H1 (cell line): ENCODE data around the gene NAA10. TPM values are rescaled to one million over a fixed set of nuclear protein-coding genes. Genes with fewer than 3 reads are reported as not detected.

Source experiments
- CTCF ChIA-PET: fragments of 300-600 bp; sonication (Branson Sonifier 250); formaldehyde crosslinking; loops from one replicate; lab custom pipeline; 2021; ENCODE audit not compliant: partially characterized antibody; lab: Charles Lee
- POLR2A ChIA-PET: fragments of 300-600 bp; sonication (Branson Sonifier 250); formaldehyde crosslinking; loops from one replicate; lab custom pipeline; 2021; ENCODE audit warnings: inconsistent platforms; ENCODE audit not compliant: partially characterized antibody; lab: Charles Lee
- DNase-seq, 2 experiments: peaks; one replicate each; pipeline versions ENCODE4 v3.0.0 to v3.0.0-alpha.2; 2010 to 2022; ENCODE audit warnings: low spot score in 2 of 2, low read depth in 1 of 2, mixed read lengths in 1 of 2
- FAIRE-seq: peaks from 2 replicates; lab custom pipeline; 2011; peaks lifted over from hg19 to GRCh38; lab: Jason Lieb, UNC
- H2AFZ ChIP-seq: 2 replicates; pipeline ENCODE4 v1.8.1; 2012; ENCODE audit warnings: low read length, inconsistent platforms
- H2AK5ac ChIP-seq: 2 replicates; pipeline ENCODE4 v1.6.1; 2013; ENCODE audit warnings: low read depth, low read length
- H2BK120ac ChIP-seq: replicated peaks from 2 replicates; pipeline ENCODE3; 2013; ENCODE audit warnings: low read depth, low read length, inconsistent platforms
- H2BK12ac ChIP-seq: 2 replicates; pipeline ENCODE4 v1.6.1; 2013; ENCODE audit warnings: low read depth, low read length
- H2BK15ac ChIP-seq: 2 replicates; pipeline ENCODE4 v1.6.1; 2013; ENCODE audit warnings: low read length
- H2BK20ac ChIP-seq: 2 replicates; pipeline ENCODE4 v1.6.1; 2013; ENCODE audit warnings: low read length
- H2BK5ac ChIP-seq: 2 replicates; pipeline ENCODE4 v1.6.1; 2013; ENCODE audit warnings: low read depth, low read length
- H3K14ac ChIP-seq: 2 replicates; pipeline ENCODE4 v1.6.1; 2013; ENCODE audit warnings: inconsistent platforms; ENCODE audit not compliant: insufficient read length
- H3K18ac ChIP-seq: 2 replicates; pipeline ENCODE4 v1.6.1; 2013; ENCODE audit warnings: low read length; ENCODE audit errors: extremely low read depth
- H3K23ac ChIP-seq: 2 replicates; pipeline ENCODE4 v1.6.1; 2013; ENCODE audit warnings: inconsistent platforms; ENCODE audit not compliant: insufficient read length
- H3K23me2 ChIP-seq: 2 replicates; pipeline ENCODE4 v1.6.1; 2013; ENCODE audit warnings: low read depth, low read length
- H3K27ac ChIP-seq: 2 replicates; pipeline ENCODE4 v1.6.1; 2011; ENCODE audit warnings: low read depth, low read length, inconsistent platforms
- H3K27me3 ChIP-seq, 4 experiments: replicated peaks in 1 of 4; 1 replicate in 1 of 4; 2 replicates in 3 of 4; pipeline versions ENCODE4 v1.6.1 to v1.8.1; 2011 to 2013; ENCODE audit warnings: low read length in 3 of 4, mild to moderate bottlenecking in 3 of 4, inconsistent platforms in 2 of 4, mixed read lengths in 2 of 4, moderate library complexity in 1 of 4; ENCODE audit not compliant: control insufficient read depth in 3 of 4, insufficient read depth in 3 of 4; ENCODE audit errors: extremely low read depth in 1 of 4
- H3K36me3 ChIP-seq, 4 experiments: 2 replicates each; pipeline versions ENCODE4 v1.6.1 to v1.8.1; 2011 to 2013; ENCODE audit warnings: mild to moderate bottlenecking in 4 of 4, low read length in 3 of 4, moderate library complexity in 2 of 4, control low read depth in 1 of 4, inconsistent platforms in 1 of 4; ENCODE audit not compliant: insufficient read depth in 4 of 4, control insufficient read depth in 2 of 4
- H3K4ac ChIP-seq: replicated peaks from 2 replicates; pipeline ENCODE3; 2013; ENCODE audit warnings: low read length, low read depth, mixed read lengths, inconsistent platforms; ENCODE audit not compliant: insufficient read length
- H3K4me1 ChIP-seq, 4 experiments: replicated peaks in 1 of 4; 1 replicate in 1 of 4; 2 replicates in 3 of 4; pipeline versions ENCODE4 v1.6.1 to v1.8.1; 2011 to 2013; ENCODE audit warnings: low read length in 3 of 4, inconsistent platforms in 2 of 4, mixed read lengths in 1 of 4; ENCODE audit not compliant: insufficient read depth in 4 of 4, control insufficient read depth in 3 of 4
- H3K4me2 ChIP-seq, 2 experiments: 2 replicates each; pipeline versions ENCODE4 v1.6.1 to v1.8.1; 2011 to 2013; ENCODE audit warnings: low read depth in 2 of 2, low read length in 2 of 2, control low read depth in 1 of 2, inconsistent platforms in 1 of 2, mild to moderate bottlenecking in 1 of 2; ENCODE audit not compliant: insufficient read depth in 1 of 2
- H3K4me3 ChIP-seq, 4 experiments: fragments of 200-600, 300-600 bp in 1 of 4; sonication (generic), shearing (Covaris generic), sonication (Bioruptor Twin) in 1 of 4; 2 replicates each; pipeline versions ENCODE4 v1.5.1 to v1.8.1; 2011 to 2016; ENCODE audit warnings: low read length in 4 of 4, low read depth in 3 of 4, control low read depth in 2 of 4, inconsistent platforms in 2 of 4, mild to moderate bottlenecking in 2 of 4, mixed read lengths in 1 of 4, moderate library complexity in 1 of 4; ENCODE audit not compliant: insufficient read depth in 2 of 4; ENCODE audit errors: extremely low read depth in 1 of 4
- H3K56ac ChIP-seq: replicated peaks from 2 replicates; pipeline ENCODE3; 2013; ENCODE audit warnings: low read depth, mild to moderate bottlenecking, mixed read lengths, low read length, inconsistent platforms; ENCODE audit not compliant: insufficient read length
- H3K79me1 ChIP-seq: 2 replicates; pipeline ENCODE4 v1.6.1; 2013; ENCODE audit warnings: low read depth, low read length, control low read depth
- H3K79me2 ChIP-seq, 2 experiments: 2 replicates each; pipeline versions ENCODE4 v1.6.1 to v1.8.1; 2012 to 2013; ENCODE audit warnings: low read length in 2 of 2, mild to moderate bottlenecking in 2 of 2, inconsistent platforms in 1 of 2; ENCODE audit not compliant: insufficient read depth in 2 of 2, control insufficient read depth in 1 of 2
- H3K9ac ChIP-seq, 4 experiments: replicated peaks in 1 of 4; 1 replicate in 1 of 4; 2 replicates in 3 of 4; pipeline versions ENCODE4 v1.6.1 to v1.8.1; 2011 to 2013; ENCODE audit warnings: low read depth in 3 of 4, low read length in 3 of 4, control low read depth in 2 of 4, mild to moderate bottlenecking in 2 of 4, moderate library complexity in 2 of 4, inconsistent platforms in 1 of 4; ENCODE audit errors: extremely low read depth in 1 of 4
- H3K9me3 ChIP-seq, 2 experiments: 2 replicates each; pipeline versions ENCODE4 v1.6.1 to v1.8.1; 2012 to 2013; ENCODE audit warnings: mild to moderate bottlenecking in 2 of 2, moderate library complexity in 2 of 2, control low read depth in 1 of 2, inconsistent platforms in 1 of 2, low read depth in 1 of 2, low read length in 1 of 2, mixed read lengths in 1 of 2; ENCODE audit not compliant: insufficient read depth in 2 of 2
- H4K20me1 ChIP-seq, 2 experiments: replicated peaks in 1 of 2; 2 replicates each; pipeline versions ENCODE3 to v1.8.1; 2011 to 2013; ENCODE audit warnings: inconsistent platforms in 2 of 2, low read length in 2 of 2, mild to moderate bottlenecking in 1 of 2; ENCODE audit not compliant: insufficient read depth in 2 of 2, control insufficient read depth in 1 of 2
- H4K5ac ChIP-seq: 2 replicates; pipeline ENCODE4 v1.6.1; 2013; ENCODE audit warnings: low read length, low read depth, mixed read lengths, inconsistent platforms; ENCODE audit not compliant: insufficient read length
- H4K8ac ChIP-seq: 2 replicates; pipeline ENCODE4 v1.8.0; 2013; ENCODE audit warnings: mild to moderate bottlenecking, moderate library complexity, low read length, inconsistent platforms; ENCODE audit not compliant: insufficient read depth; ENCODE audit errors: extremely low read depth
- H4K91ac ChIP-seq: replicated peaks from 2 replicates; pipeline ENCODE3; 2013; ENCODE audit warnings: low read length, mixed read lengths, inconsistent platforms; ENCODE audit not compliant: insufficient read length
- BRCA1 ChIP-seq: IDR thresholded peaks from 2 replicates; pipeline ENCODE4 v1.6.1; 2012; ENCODE audit warnings: low read depth, low read length, improper control_type of control experiment
- GABPA ChIP-seq: IDR thresholded peaks from 2 replicates; pipeline ENCODE4 v1.6.1; 2011; ENCODE audit warnings: mild to moderate bottlenecking, low read length, moderate library complexity, borderline replicate concordance; ENCODE audit not compliant: insufficient read depth
- JUN ChIP-seq: IDR thresholded peaks from 2 replicates; pipeline ENCODE4 v1.6.1; 2011; ENCODE audit warnings: low read depth, mild to moderate bottlenecking, improper control_type of control experiment, low read length
- WGBS, 2 experiments: shearing (Covaris generic) in 1 of 2; methylation state at CpG; one replicate each; pipeline versions ENCODE4 v1.1.6 to v1.1.7; 2013 to 2015; ENCODE audit warnings: low lambda C conversion rate in 2 of 2, mixed read lengths in 2 of 2, inconsistent platforms in 1 of 2, low coverage in 1 of 2, missing lambda C conversion rate in 1 of 2; ENCODE audit not compliant: insufficient replicate concordance in 2 of 2, insufficient coverage in 1 of 2, insufficient read length in 1 of 2; ENCODE audit errors: extremely low coverage in 1 of 2, missing lambda C conversion rate in 1 of 2; 5-methylcytosine and 5-hydroxymethylcytosine counted together
- polyA plus RNA-seq, 7 experiments: library from polyadenylated mRNA; depleted of rRNA in 3 of 7; stranded (reverse) in 5 of 7; unstranded in 2 of 7; fragments of >200 nt in 5 of 7; fragments of 200-250 nt in 2 of 7; gene quantifications; 1 replicate in 5 of 7; 2 replicates in 1 of 7; 4 replicates in 1 of 7; pipeline versions ENCODE4 v1.2.1 to v1.2.3, GENCODE V29; 2011 to 2013; ENCODE audit warnings: missing spikeins in 2 of 7, mixed read lengths in 2 of 7
- total RNA-seq: library from RNA; stranded (reverse); fragmentation: NEBNext Ultra II Directional; extraction: Animal tissue kit (Norgen Biotek cat#: 25700); gene quantifications from 2 replicates; pipeline ENCODE4 v1.2.1, GENCODE V29; 2021

Gene NAA10
- total and polyA plus RNA-seq, 2 of the 8 experiments (the other 6 are each of a cell fraction or from before 2014, with no cell fraction given) = 80.4 to 98.8 TPM

DNA sequence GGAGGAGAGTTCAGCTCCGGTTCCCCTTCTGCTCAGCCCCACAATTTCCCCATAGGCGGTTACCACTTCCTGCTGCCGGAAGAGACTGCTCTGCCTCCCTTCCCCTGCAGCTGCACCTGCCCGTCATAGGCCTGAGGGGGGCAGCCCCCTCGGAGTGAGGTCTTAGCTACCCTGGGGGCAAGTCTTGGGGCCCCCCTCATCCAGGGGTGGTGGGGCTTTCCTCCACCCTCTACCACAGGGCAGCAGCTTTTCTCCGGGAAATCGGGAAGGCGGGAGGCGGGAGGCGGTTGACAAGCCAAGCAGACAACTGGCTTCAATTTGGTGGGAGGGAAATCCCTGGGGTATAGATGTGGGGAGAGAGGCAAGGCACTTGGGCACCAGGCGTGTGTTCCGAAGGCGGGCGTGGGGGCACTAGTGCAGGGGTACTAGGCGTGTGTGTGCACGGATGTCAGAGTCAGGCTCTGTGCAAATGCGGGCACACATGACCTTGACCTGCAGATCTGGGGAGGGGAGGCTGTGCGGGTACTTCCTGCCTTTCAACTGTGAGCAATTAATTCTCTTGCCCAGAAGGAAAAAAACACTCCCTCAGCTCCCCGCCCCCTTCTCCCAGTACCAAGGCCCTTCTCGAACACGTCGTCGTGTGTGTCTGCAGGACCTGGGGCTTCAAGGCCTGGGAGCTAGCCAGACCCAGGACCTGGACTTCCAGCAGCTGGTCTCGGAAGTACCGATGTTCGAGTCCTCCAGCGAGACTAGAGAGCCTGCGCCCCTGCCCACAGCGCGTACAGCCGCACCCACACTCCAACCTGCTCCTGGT, 7.8 kb downstream of the NAA10 start:
- H3K23ac ChIP-seq = no peak overlapping the region
- H3K79me1 ChIP-seq = no peaks in the 10 kb centered on the region; the same call in 1 of the 2 replicates
- peak overlapping the region; percentile 79 for H3K27ac ChIP-seq
- H4K20me1 ChIP-seq = peaks cover 0 to 2% of the 10 kb centered on the region in 2 experiments
- no peak for DNase-seq
- no peak overlapping the region for H3K14ac ChIP-seq
- no peak overlapping the region for H2BK20ac ChIP-seq
- H3K27me3 ChIP-seq = no peaks in the 10 kb centered on the region
- H2BK5ac ChIP-seq = peak overlapping the region; percentile 66; the same call in 1 of the 2 replicates
- peak overlapping the region; percentile 88 to 94 for H3K4me2 ChIP-seq
- H3K23me2 ChIP-seq = peaks cover 15% of the 10 kb centered on the region; the same call in 1 of the 2 replicates
- H3K9ac ChIP-seq = peak overlapping the region in 3 of 4 experiments; percentile 34 to 78 (median 66); a peak in 6 of 7 replicates
- H3K4me1 ChIP-seq = peaks cover 3 to 18% (median 12%) of the 10 kb centered on the region in 4 experiments
- peak overlapping the region; percentile 83; the same call in 1 of the 2 replicates for H3K18ac ChIP-seq
- H2AK5ac ChIP-seq = peak overlapping the region; percentile 93
- H2BK120ac ChIP-seq = peak overlapping the region; percentile 64
- TF ChIP-seq GABPA (no peak), JUN (no peak), BRCA1 (no peak)
- TF ChIP-seq, all 59 proteins: peak for 0
- Histone ChIP-seq H2AFZ (no peak overlapping the region), H4K91ac (peak overlapping the region; percentile 73), H4K8ac (no peak overlapping the region; the same call in 1 of the 2 replicates), H3K9me3 (no peaks in the 10 kb centered on the region), H2BK12ac (peak overlapping the region; percentile 68; the same call in 1 of the 2 replicates), H3K56ac (no peak overlapping the region), H2BK15ac (no peak overlapping the region), H3K36me3 (peaks cover 0 to 10% (median 4%) of the 10 kb centered on the region in 4 experiments; a peak in 2 of 8 replicates), H4K5ac (no peak overlapping the region), H3K4me3 (peak overlapping the region; percentile 55 to 77 (median 62)), H3K4ac (peak overlapping the region; percentile 69), H3K79me2 (peaks cover 0 to 3% of the 10 kb centered on the region in 2 experiments; a peak in 1 of 4 replicates)
- ChIA-PET CTCF (interaction anchor here (0.6 to 19.6 kb wide), 9 partner anchors 10 to 99 kb away, joined by 3 to 272 read pairs (median 4); partner anchors contain the start of gene RENBP), POLR2A (interaction anchor here (0.7 to 14.9 kb wide), 11 partner anchors 13 to 161 kb away, joined by 3 to 231 read pairs (median 7); partner anchors contain the start of genes HCFC1, L1CAM, NAA10 and RENBP)
- no peak for FAIRE-seq
- WGBS, 2 experiments = 23% methylated on average over 15 of the region's 31 CpGs; no CpG with 5 or more reads in 1 of the 2 experiments
